ENCODE data around the gene IHH. TPM values are rescaled to one million over a fixed set of nuclear protein-coding genes. Genes with fewer than 3 reads are reported as not detected.

The IHH gene
- total RNA-seq, 1 donor from 2014 or later = not detected

GRCh38 chr2:219027511-219028055, 33.1 kb downstream of the IHH start:
- Histone ChIP-seq H3K27me3 (ENCODE audit: low read depth) (peaks cover 88% of the 10 kb centered on the region), H3K4me1 (no peaks in the 10 kb centered on the region), H3K27ac (replicated peaks) (no peak overlapping the region), H3K36me3 (no peaks in the 10 kb centered on the region), H3K9me3 (replicated peaks) (no peaks in the 10 kb centered on the region), H3K4me3 (no peak overlapping the region)
- no peak for DNase-seq
- no peak for TF ChIP-seq CTCF (IDR thresholded peaks at IDR 0.05; ENCODE audit: borderline replicate concordance)
- intact Hi-C loops (cut with micrococcal nuclease) = no loop called here

GRCh38 chr2:219026946-219027345, 33.8 kb downstream of the IHH start:
- DNase-seq = no peak
- peaks cover 88% of the 10 kb centered on the region for H3K27me3 ChIP-seq (ENCODE audit: low read depth)
- no peak for TF ChIP-seq CTCF (IDR thresholded peaks at IDR 0.05; ENCODE audit: borderline replicate concordance)
- H3K36me3 ChIP-seq = no peaks in the 10 kb centered on the region
- intact Hi-C loops (cut with micrococcal nuclease) = no loop called here
- no peaks in the 10 kb centered on the region for H3K4me1 ChIP-seq
- H3K27ac ChIP-seq (replicated peaks) = no peak overlapping the region
- H3K4me3 ChIP-seq = no peak overlapping the region
- H3K9me3 ChIP-seq (replicated peaks) = no peaks in the 10 kb centered on the region

GRCh38 chr2:219025637-219026585, 34.8 kb downstream of the IHH start:
- Histone ChIP-seq H3K27ac (replicated peaks) (no peak overlapping the region), H3K4me1 (no peaks in the 10 kb centered on the region), H3K9me3 (replicated peaks) (no peaks in the 10 kb centered on the region), H3K4me3 (no peak overlapping the region), H3K36me3 (no peaks in the 10 kb centered on the region), H3K27me3 (ENCODE audit: low read depth) (peaks cover 86% of the 10 kb centered on the region)
- intact Hi-C loops (cut with micrococcal nuclease) = no loop called here
- TF ChIP-seq CTCF (IDR thresholded peaks at IDR 0.05; ENCODE audit: borderline replicate concordance) = no peak
- DNase-seq = no peak

GRCh38 chr2:219024059-219024458, 36.7 kb downstream of the IHH start:
- Histone ChIP-seq H3K9me3 (replicated peaks) (no peaks in the 10 kb centered on the region), H3K4me1 (no peaks in the 10 kb centered on the region), H3K27ac (replicated peaks) (no peak overlapping the region), H3K27me3 (ENCODE audit: low read depth) (peaks cover 84% of the 10 kb centered on the region), H3K4me3 (no peak overlapping the region), H3K36me3 (no peaks in the 10 kb centered on the region)
- intact Hi-C loops (cut with micrococcal nuclease) = no loop called here
- no peak for TF ChIP-seq CTCF (IDR thresholded peaks at IDR 0.05; ENCODE audit: borderline replicate concordance)
- DNase-seq = no peak

- Histone ChIP-seq H3K4me3 (no peak overlapping the region), H3K27me3 (ENCODE audit: low read depth) (peaks cover 84% of the 10 kb centered on the region), H3K36me3 (no peaks in the 10 kb centered on the region), H3K27ac (replicated peaks) (no peak overlapping the region), H3K9me3 (replicated peaks) (no peaks in the 10 kb centered on the region), H3K4me1 (no peaks in the 10 kb centered on the region)
- no peak for TF ChIP-seq CTCF (IDR thresholded peaks at IDR 0.05; ENCODE audit: borderline replicate concordance)
- intact Hi-C loops (cut with micrococcal nuclease) = no loop called here
- DNase-seq = no peak
These were observed 37.6 kb downstream of the IHH start for GRCh38 chr2:219023045-219023605.
